ENCODE data around the gene PEDS1.
A peak's percentile ranks its signal among the peaks of the same experiment; 100 is the strongest.
"Not testable (repeated sequence)": the region's sequence is repeated elsewhere in the genome, so short reads cannot be mapped to it uniquely, and the experiment has no call there.

The PEDS1 gene

GRCh38 chr20:50138479-50139393, 14.8 kb downstream of the PEDS1 start:
- H3K4me3 ChIP-seq (replicated peaks; ENCODE audit: low read depth, low read length) = no peak overlapping the region
- DNase-seq (ENCODE audit: low read depth) = no peak
- no peak for TF ChIP-seq CTCF (IDR thresholded peaks at IDR 0.05; ENCODE audit: low read length, missing control alignments)

- no peak for TF ChIP-seq CTCF (IDR thresholded peaks at IDR 0.05; ENCODE audit: low read length, missing control alignments)
- DNase-seq (ENCODE audit: low read depth) = no peak
Observed at GRCh38 chr20:50138120-50138478, 15.4 kb downstream of the PEDS1 start.

GRCh38 chr20:50137702-50138101, 15.8 kb downstream of the PEDS1 start:
- H3K4me3 ChIP-seq (replicated peaks; ENCODE audit: low read depth, low read length); DNase-seq (ENCODE audit: low read depth): not testable (repeated sequence)

More at GRCh38 chr20:50138120-50138478, 15.4 kb downstream of the PEDS1 start:
- H3K4me3 ChIP-seq (replicated peaks; ENCODE audit: low read depth, low read length) = no peak overlapping the region

GRCh38 chr20:50136822-50137599, 16.5 kb downstream of the PEDS1 start:
- H3K4me3 ChIP-seq (replicated peaks; ENCODE audit: low read depth, low read length) = no peak overlapping the region
- DNase-seq (ENCODE audit: low read depth) = no peak
- TF ChIP-seq CTCF (IDR thresholded peaks at IDR 0.05; ENCODE audit: low read length, missing control alignments) = no peak

GRCh38 chr20:50135157-50135556, 18.4 kb downstream of the PEDS1 start:
- not testable (repeated sequence) for DNase-seq (ENCODE audit: low read depth); H3K4me3 ChIP-seq (replicated peaks; ENCODE audit: low read depth, low read length)

GRCh38 chr20:50133474-50134217, 19.9 kb downstream of the PEDS1 start:
- no peak overlapping the region for H3K4me3 ChIP-seq (replicated peaks; ENCODE audit: low read depth, low read length)
- DNase-seq (ENCODE audit: low read depth) = no peak
- TF ChIP-seq CTCF (IDR thresholded peaks at IDR 0.05; ENCODE audit: low read length, missing control alignments) = peak; percentile 14

GRCh38 chr20:50133041-50133440, 20.5 kb downstream of the PEDS1 start:
- no peak for DNase-seq (ENCODE audit: low read depth)
- TF ChIP-seq CTCF (IDR thresholded peaks at IDR 0.05; ENCODE audit: low read length, missing control alignments) = no peak
- no peak overlapping the region for H3K4me3 ChIP-seq (replicated peaks; ENCODE audit: low read depth, low read length)
